HFF-Myc (cell line): Measurements from ENCODE around the gene TLE1.
"Not testable (repeated sequence)": the region's sequence is repeated elsewhere in the genome, so short reads cannot be mapped to it uniquely, and the experiment has no call there.

Experiments
- DNase-seq: peaks from one replicate; pipeline ENCODE4 v3.0.0-alpha.2; 2011; ENCODE audit warnings: low read depth; ENCODE audit errors: extremely low read depth
- H3K4me3 ChIP-seq: replicated peaks from 2 replicates; pipeline ENCODE4 v1.5.1; 2011; ENCODE audit warnings: low read depth, mild to moderate bottlenecking, control low read depth, low read length
- CTCF ChIP-seq: IDR thresholded peaks from 2 replicates; pipeline ENCODE4 v1.5.1; 2012; ENCODE audit warnings: mild to moderate bottlenecking, low read depth, low read length, control low read depth; ENCODE audit errors: missing control alignments

TLE1 gene

GRCh38 chr9:81689343-81690175 is at the start of gene TLE1:
TLE1 (minus strand) TSS chr9:81689547; CDS start chr9:81688240, 1,307 bp downstream.
- peak within 1 kb of the TSS; percentile 54 for H3K4me3 ChIP-seq
- TF ChIP-seq CTCF = no peak
- peak; percentile 95 for DNase-seq

- peak; percentile 31 for DNase-seq
- no peak for TF ChIP-seq CTCF
- H3K4me3 ChIP-seq = no peak overlapping the region
Measured at GRCh38 chr9:81737871-81738507, 48.6 kb upstream of the TLE1 start.

- H3K4me3 ChIP-seq, DNase-seq: not testable (repeated sequence)
Measured at GRCh38 chr9:81730498-81730897, 41.2 kb upstream of the TLE1 start.

- no peak for DNase-seq
- TF ChIP-seq CTCF = no peak
- H3K4me3 ChIP-seq = no peak overlapping the region
Measured at GRCh38 chr9:81729135-81729534, 39.8 kb upstream of the TLE1 start.

- no peak for TF ChIP-seq CTCF
- H3K4me3 ChIP-seq = no peak overlapping the region
- DNase-seq = no peak
Measured at GRCh38 chr9:81724242-81724889, 35.0 kb upstream of the TLE1 start.

- H3K4me3 ChIP-seq = no peak overlapping the region
- no peak for DNase-seq
- no peak for TF ChIP-seq CTCF
Measured at GRCh38 chr9:81722277-81722676, 32.9 kb upstream of the TLE1 start.

GRCh38 chr9:81720450-81721086 is 31.2 kb upstream of the TLE1 start:
- no peak overlapping the region for H3K4me3 ChIP-seq
- TF ChIP-seq CTCF = no peak
- no peak for DNase-seq
